AG08395 (cell line): ENCODE data around the gene ANKRD37.
"Not testable (repeated sequence)": the region's sequence is repeated elsewhere in the genome, so short reads cannot be mapped to it uniquely, and the experiment has no call there.

ENCODE experiments used
- DNase-seq: peaks from one replicate; pipeline ENCODE4 v3.0.0; 2012; ENCODE audit warnings: mixed read lengths, low spot score

Gene ANKRD37, protein sequence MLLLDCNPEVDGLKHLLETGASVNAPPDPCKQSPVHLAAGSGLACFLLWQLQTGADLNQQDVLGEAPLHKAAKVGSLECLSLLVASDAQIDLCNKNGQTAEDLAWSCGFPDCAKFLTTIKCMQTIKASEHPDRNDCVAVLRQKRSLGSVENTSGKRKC

DNA sequence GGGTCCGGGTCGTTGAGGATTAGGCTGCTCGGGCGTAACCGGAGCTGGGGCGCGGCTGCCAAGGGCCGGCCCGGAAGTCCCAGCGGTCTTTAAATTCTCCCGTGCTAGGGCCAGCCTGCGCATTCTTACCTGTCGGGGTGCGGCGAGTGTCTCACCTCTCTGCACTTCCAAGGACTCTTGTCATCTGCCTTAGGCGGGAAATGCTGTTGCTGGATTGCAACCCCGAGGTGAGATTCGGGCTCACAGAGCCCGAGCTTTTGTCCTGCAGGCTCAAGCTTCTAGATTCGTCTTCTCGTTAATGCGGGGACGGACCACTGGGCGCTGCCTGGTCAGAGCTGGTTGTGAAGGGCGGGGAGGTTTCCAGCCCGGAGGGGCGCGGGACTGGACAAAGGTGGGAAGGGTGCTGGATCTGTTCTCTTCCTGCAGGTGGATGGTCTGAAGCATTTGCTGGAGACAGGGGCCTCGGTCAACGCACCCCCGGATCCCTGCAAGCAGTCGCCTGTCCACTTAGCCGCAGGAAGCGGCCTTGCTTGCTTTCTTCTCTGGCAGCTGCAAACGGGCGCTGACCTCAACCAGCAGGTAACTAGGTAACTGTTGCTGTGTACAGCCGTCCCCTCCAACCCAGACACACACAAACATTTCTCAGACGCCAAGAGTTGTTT is at the start of gene ANKRD37:
ANKRD37 (plus strand) TSS at position 118 of the 662 bp plus-strand sequence; CDS start at position 201, 83 bp downstream.
- DNase-seq = peak; percentile 38

DNA sequence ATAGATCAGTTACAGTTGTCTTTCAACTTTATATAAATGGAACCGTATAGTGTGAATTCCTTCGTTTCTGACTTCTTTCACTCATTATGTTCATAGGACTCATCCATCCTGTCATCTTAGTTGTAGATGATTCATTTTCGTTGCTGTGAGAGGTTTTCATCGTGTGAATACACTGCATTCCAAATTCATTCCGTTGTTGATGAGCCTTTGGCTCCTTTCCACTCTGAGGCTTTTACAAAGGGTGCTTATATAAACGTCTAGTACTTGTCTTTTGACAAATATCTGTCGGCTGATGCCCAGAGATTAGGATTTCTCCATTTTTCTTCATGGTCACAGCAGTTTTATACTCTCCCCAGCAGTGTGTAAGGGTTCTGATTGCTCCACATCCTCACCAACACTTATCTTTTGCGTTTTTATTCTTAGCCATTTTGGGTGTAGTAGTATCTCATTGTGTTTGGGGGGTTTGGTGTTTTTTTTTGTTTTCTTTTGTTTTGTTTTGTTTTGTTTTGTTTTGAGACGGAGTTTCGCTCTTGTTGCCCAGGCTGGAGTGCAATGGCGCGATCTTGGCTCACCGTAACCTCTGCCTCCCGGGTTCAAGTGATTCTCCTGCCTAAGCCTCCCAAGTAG is 49.6 kb upstream of the ANKRD37 start:
- DNase-seq = peak; percentile 6

DNA sequence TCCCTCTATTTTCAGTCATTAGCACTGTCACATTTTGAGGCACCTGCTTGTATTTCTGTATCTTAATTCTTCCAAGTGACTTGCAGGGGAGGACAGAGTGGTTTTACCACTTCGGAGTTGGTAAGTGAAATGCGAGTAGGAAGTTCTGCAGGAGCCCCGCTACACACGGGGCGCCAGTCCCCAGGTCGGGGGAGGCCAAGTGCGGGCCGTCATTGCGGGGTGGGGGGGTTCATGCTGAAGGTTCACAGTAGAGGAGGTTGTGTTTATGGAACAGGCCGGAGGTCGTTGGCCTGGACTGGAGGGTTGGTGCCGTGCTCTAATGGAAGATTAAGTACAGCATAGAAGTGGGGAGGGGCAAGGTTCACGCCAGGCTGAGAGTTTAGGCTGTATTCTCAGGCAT is 45.0 kb upstream of the ANKRD37 start:
- no peak for DNase-seq

DNA sequence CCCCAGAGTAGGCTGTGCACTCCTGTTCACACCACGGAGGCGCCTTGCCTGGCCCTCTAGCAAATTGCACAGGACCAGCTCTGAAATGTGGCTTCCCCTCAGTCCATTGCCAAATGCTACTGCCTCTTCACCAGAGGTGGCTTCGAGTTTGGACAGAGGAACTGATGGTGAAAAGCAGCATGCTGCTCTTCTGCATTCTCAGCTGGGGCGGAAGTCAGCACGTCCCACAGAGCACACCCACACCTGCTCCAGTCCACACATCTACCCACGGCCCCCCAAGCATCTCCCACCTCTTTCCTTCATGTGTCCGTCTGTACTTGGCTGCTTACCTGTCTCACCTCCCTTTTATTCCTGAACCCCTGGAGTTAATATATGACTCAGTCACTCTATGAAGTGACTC is 44.4 kb upstream of the ANKRD37 start:
- no peak for DNase-seq

DNA sequence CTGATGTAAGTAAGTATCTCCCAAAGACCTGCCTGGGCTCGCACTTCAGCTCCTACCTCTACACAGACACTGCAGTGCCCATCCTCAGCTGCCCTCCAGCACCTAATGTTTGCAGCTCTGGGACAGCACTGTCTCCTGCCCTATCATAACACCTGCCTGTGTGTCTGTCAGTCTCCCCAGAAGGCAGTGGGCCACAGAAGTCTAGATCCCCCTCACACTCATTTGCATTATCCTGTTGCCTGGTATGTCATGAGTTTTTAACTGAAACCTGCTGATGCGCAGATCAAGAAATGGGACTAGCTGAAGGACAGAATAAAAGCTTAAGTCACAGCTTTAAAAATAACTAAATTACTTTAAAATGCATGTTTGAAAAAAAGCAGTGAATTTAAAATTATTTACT is 43.9 kb upstream of the ANKRD37 start:
- DNase-seq = no peak

DNA sequence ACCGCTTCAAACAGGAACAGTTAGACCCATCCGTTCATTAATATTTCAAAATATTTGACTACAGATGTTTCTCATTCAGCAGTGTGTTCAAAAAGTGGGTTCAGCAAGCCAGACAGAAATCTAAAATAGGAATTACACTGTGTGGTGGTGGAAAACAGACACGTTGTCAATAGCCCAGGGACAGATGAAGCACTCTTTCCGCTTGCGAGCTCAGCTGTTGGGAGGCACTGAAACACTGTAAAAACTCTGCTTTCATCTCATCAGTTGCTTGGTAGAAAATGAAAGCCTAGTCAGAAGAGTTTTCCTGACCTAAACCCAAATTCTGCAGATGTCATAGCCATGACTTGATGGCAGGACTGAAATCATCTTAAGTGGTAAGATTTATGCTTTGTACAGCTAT is 39.4 kb upstream of the ANKRD37 start:
- DNase-seq = peak; percentile 11

DNA sequence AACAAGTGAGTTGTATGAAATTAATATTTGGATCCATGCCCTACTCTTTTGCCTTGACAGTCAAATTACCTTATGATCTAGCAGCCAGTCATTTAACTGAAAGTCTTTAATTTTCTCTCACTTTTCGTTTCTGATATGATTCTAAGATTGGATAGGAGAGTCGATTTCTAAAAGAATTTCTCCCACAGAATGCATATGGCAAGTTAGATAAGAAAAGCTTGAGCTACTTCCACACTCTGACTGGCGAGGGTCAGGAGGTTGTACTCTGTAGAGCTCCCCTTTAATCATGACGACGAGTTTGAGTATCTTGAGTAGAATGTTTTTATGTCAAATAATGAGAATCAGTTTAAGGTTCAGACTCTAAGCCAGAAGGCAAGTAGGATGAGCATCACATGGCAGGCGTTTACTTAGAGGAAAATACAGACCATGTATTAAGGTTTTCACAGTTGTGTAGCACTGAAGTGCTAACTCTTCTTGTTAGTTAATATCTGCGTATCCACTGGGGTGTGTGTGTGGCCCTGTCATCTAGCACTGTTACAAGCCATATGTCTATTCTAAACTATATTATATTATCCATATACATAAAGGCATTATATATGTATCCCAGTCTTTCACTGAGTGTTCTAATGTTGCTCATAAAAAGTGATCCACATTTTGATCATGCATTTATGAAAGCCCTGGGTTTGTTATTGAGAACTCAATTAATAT is 38.8 kb upstream of the ANKRD37 start:
- DNase-seq = no peak

DNA sequence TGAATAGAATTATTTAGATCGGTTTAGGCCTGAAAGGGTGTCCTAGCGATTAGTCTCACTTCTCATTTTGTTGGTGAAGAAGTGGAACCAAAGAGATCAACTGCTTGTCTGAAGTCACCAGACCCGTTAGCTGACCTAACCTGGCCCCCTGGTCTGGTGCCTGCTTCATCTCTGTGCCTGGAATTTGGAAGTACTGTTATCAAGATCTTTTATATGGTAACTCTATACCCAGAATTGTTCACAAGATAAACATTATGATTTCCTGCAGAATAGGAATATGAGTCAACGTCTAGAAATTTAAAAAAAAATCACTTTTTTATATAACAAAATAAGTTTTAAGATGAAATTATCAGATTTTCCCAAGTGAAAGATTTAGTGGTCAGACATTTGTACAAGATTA is 38.1 kb upstream of the ANKRD37 start:
- peak; percentile 6 for DNase-seq

DNA sequence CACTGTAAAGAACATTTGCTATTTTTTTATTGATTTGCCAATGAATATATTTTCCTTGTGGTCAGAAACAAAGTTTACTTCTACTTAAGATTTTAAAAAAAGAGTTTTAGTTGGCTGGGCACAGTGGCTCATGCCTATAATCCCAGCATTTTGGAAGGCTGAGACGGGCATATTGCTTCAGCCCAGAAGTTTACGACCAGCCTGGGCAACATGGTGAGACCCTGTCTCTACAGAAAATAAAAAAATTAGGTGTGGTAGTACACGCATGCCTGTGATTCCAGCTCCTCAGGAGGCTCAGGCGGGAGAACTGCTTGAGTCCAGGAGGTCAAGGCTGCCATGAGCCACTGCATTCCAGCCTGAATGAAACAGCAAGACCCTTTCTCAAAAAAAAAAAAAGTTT is 37.7 kb upstream of the ANKRD37 start:
- DNase-seq = no peak

DNA sequence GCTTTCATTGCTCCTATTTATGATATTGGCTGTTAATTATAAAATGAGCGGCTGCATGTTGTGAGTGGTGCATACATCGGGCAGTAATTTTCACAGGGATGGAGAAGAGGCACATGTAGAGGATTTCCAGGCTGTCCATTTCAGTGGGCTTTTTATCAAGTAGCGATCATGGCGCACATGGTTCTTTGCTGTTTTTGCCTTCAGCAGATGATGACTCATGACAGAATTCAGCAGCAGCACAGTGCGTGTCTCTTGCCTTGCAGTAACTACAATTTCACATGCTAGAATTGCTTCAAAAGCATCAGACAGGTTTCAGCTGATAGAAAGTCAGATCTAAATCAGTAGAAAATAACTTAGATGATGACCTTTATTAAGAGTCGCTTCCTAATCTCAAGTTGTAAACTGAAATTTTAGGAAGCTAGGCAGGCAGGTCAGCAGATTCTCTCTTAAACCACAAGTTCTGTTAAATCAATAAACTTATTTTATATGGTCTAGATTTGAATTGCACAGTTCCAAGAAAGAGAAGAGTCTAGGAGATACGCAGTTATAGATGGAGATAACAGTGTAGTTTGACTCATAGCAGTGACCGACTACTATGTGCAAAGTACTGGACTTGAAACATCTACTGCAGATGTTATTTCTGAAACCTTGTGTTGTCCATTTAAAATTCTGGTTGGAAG is 36.7 kb upstream of the ANKRD37 start:
- DNase-seq = no peak

DNA sequence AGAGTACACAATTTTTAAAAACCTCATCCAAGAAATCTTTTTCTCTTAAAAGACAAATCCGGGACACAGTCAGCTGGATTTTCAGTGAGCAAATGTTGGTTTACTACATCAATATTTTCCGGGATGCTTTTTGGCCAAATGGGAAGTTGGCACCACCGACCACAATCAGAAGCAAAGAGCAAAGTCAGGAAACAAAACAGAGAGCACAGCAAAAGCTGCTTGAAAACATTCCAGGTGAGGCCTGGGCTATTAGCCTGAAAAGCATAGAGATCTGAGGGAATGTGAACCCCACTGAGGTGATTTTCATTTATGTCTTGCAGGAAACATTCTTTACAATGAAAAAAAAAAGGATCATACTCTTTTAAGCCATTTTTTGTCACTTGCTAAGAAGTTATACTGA is 34.8 kb upstream of the ANKRD37 start:
- no peak for DNase-seq

DNA sequence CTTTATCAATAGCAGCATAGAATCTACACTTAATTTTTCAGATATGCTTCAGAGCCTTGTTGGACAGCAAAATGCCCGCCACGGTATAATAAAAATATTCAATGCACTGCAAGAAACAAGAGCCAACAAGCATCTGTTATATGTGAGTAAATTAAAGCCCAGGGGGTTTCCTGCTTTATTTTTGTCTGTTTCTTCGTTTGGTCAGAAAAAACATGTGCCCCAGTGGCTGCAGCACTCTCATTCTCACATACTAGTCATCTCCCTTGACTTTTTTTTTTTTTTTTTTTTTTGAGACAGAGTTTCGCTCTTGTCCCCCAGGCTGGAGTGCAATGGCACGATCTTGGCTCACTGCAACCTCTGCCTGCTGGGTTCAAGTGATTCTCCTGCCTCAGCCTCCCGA is 34.1 kb upstream of the ANKRD37 start:
- not testable (repeated sequence) for DNase-seq

DNA sequence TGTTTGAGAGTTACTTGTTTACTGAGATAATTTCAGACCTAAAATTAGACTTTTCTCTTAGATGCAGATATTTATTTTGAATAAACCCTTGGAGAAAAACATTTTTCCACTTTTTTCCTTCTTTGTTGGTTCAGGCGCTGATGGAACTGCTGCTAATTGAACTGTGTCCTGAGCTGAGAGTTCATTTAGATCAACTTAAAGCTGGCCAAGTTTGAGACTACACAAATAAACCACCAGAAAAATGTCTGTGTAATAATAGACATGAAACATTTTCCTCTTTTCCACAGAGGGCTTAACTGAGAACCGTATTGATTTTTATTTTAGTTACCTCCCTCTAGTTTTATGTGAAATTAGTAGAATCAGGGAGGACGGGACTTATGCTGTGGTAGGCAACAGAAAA is 33.4 kb upstream of the ANKRD37 start:
- DNase-seq = no peak

DNA sequence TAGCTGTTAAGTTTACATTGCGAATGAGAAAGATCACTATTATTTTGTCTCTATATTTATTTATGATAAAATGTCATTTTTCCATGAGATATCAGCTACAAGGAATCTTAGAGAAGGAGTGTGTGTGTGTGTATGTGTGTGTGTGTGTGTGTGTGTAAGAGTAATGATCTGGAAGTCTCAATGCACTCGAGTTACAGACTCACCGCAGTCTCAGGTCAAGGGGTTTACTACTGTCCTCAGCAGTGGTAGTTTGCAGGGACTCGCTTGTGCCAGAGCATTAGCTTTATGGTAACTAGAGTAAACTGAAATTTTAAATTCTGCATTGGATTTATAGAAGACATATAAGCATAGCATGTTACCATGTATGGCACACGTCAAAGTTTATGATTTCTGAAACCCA is 31.8 kb upstream of the ANKRD37 start:
- no peak for DNase-seq

DNA sequence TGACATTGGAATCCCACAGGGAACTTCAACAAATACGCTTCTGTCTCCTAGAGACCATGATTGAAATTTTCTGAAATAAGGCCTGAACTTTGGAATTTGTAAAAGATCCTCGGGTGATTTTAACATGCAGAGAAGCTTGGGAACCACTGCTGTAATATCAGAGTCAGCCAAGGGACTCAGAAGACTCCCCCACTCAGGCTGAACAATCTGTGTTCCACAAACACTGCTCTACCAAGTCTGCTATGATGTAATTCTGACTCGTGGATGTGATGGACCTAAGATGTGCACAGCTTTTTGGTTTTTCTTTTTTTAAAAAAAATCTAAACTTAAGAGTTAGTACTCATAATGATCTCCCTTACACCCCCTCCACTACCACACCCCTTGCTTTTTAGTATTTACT is 26.9 kb upstream of the ANKRD37 start:
- DNase-seq = no peak

DNA sequence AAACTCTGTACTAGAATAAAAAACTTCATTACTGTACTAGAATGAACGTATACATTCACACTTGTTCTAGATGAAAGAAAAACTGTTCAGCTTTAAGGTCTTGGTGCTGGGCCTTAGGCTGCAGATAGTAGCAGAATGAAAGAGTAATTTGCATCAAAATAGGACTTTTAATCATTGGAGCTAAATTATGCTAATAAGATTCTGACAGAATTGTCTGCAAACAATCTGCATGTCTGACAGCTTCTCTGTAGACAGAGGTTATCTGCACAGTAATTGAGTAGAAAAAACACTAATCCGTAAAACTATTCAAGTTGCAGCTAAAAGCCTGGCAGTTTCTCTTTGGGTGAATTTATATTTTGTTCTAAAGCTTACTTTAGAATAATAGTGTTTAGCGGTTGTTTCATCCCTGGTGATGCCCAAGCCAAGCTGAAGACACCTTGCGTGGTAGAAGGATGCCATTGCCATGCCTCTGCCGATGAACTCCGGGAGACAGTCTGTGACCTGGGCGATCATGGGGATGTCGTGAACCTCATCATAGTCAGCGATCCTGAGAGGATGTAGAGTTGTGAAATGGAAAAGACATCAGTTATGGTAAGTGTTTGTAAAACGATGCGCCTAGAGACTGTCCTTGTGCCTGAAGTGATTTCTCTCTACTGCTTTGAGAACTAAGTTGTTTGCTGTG is 26.2 kb upstream of the ANKRD37 start:
- DNase-seq = no peak

DNA sequence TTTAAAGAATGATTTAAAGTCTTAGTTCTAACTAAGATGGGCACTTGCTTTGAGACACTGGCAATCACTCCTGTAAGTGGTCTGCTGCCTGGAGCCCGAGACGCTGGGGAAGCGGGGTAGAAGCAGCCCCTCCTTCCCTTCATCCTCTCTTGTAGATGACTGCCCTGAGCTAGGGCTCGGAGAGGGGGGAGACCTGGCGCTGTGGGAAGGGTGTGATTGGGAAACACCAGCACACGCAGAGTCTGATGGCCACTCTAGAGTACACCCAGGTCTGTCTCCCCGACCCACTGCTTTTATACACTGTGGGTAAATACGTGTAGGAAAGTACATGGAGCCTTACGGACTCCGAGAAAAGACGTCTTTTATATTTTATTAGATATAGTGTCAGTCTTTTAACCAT is 24.9 kb upstream of the ANKRD37 start:
- no peak for DNase-seq

DNA sequence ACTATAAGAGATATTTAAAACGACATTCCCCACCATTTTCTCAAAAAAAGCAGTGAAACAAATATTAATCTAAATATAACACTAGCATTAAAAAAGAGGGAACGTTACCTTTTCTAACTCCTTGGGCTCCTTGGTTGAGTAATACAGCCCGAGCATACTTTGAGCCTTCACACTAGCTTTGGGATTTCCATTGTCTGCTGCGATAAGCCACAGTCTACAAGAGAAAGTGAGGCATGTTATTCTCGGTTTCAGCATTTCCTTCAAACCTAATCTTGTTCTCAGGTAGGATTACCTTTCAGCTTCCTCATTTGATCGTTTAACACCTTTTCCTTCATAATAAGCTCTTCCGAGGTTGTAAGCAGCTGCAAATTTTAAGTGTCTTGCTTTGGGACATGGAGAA is 22.6 kb upstream of the ANKRD37 start:
- DNase-seq = no peak

DNA sequence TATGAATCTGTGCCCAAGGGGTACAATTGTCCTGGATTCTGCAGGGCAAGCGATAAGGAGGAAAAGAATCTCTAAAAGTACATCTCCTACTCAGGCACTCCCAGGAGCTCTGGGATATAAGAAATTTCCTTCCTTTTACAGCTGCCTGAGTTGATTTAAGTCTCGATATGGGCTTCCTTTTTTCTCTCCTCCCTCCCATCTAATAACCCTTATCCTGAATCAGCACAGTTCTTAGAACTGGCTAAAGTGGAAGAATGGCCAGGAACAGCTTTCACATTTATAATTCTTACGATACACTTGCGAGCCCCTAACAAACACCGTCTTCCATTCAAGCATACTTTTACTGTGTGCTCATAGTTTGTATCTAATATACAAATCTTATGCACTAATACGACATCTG is 22.1 kb upstream of the ANKRD37 start:
- no peak for DNase-seq

DNA sequence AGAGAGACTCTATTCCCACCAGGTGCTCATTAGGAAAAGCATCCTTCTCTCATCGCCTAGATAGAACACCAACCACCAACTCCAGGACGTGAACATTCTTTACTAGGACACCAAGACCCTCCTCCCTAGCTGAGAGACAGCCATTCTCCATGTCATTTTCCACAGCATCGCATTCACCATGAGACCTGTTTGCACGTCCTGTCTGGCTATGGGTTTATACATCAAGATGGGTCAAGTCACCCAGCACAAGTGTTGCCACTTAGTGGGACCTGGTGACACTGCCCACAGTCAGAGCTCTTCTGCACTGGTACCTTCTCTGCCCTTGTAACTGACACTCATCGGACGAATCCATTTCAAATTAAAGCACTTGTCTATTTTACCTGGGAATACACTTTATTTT is 18.4 kb upstream of the ANKRD37 start:
- no peak for DNase-seq

DNA sequence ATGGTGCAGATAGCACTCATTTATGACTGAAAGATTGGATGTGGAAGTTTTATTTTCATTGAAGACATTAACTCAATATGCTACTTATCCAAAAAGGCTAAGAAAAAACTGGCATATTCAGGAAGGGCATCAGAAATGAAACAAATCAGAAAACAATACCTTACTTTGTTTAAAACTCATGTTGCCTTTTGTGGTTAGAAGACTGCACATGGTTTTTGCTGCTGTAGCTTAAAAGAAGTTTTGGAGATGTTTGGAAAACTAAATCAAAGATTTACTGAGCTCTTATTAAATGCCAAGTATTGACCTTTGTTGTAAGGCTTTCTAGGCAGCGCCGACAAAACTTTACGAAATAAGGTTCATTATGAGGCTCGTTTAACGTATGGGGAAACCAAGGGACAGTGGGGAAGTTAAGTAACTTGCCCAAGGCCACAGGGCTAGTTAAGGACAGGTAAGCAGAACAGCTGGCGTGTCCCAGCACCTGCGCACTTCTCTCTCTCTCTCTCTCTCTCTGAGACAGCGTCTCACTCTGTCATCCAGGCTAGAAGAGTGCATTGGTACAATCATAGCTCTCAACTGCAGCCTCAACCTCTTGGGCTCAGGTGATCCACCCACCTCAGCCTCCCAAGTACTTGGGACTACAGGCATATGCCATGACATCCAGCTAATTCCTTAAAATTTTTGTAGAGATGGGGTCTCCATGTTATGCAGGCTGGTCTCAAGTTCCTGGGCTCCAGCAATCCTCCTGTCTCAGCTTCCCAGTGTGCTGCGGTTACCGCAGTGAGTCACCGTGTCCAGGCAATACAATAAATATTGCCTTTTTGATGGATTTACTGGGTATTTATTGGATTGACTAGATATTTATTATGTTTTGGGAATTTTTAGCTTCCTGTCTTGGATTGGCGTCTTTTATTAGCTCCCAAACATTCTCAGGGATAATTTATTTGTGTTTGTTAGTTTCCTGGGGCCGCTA is 17.0 kb upstream of the ANKRD37 start:
- no peak for DNase-seq
